ENCODE data around the gene TMEM107. TPM values are rescaled to one million over a fixed set of nuclear protein-coding genes. Genes with fewer than 3 reads are reported as not detected.

Gene TMEM107
- total RNA-seq, 1 experiment from 2014 or later, result 37.8 TPM

GRCh38 chr17:8141741-8142140, 34.4 kb downstream of the TMEM107 start:
- in situ Hi-C loops (cut with HindIII; ENCODE audit: low sequenced_read_pairs), result no loop called here
- no peak for DNase-seq (ENCODE audit: low spot score)

- DNase-seq (ENCODE audit: low spot score), result no peak
- in situ Hi-C loops (cut with HindIII; ENCODE audit: low sequenced_read_pairs), result no loop called here
These were observed 35.1 kb downstream of the TMEM107 start for GRCh38 chr17:8141045-8141444.

GRCh38 chr17:8140065-8141029, 35.8 kb downstream of the TMEM107 start:
- no peak for DNase-seq (ENCODE audit: low spot score)
- in situ Hi-C loops (cut with HindIII; ENCODE audit: low sequenced_read_pairs), result no loop called here

GRCh38 chr17:8138672-8139371, 37.4 kb downstream of the TMEM107 start:
- DNase-seq (ENCODE audit: low spot score), result peak; percentile 95
- in situ Hi-C loops (cut with HindIII; ENCODE audit: low sequenced_read_pairs), result no loop called here

GRCh38 chr17:8138374-8138671, 37.9 kb downstream of the TMEM107 start:
- DNase-seq (ENCODE audit: low spot score), result no peak
- in situ Hi-C loops (cut with HindIII; ENCODE audit: low sequenced_read_pairs), result no loop called here

GRCh38 chr17:8137645-8138373, 38.4 kb downstream of the TMEM107 start:
- peak; percentile 31 for DNase-seq (ENCODE audit: low spot score)
- in situ Hi-C loops (cut with HindIII; ENCODE audit: low sequenced_read_pairs), result no loop called here

GRCh38 chr17:8133941-8134340, 42.2 kb downstream of the TMEM107 start:
- no peak for DNase-seq (ENCODE audit: low spot score)
- in situ Hi-C loops (cut with HindIII; ENCODE audit: low sequenced_read_pairs), result no loop called here

GRCh38 chr17:8133399-8133798, 42.8 kb downstream of the TMEM107 start:
- no peak for DNase-seq (ENCODE audit: low spot score)
- in situ Hi-C loops (cut with HindIII; ENCODE audit: low sequenced_read_pairs), result no loop called here

GRCh38 chr17:8131844-8132441, 44.2 kb downstream of the TMEM107 start:
- in situ Hi-C loops (cut with HindIII; ENCODE audit: low sequenced_read_pairs), result no loop called here
- no peak for DNase-seq (ENCODE audit: low spot score)

GRCh38 chr17:8128125-8128784, 47.9 kb downstream of the TMEM107 start:
- in situ Hi-C loops (cut with HindIII; ENCODE audit: low sequenced_read_pairs), result no loop called here

GRCh38 chr17:8126491-8127066, 49.6 kb downstream of the TMEM107 start:
- in situ Hi-C loops (cut with HindIII; ENCODE audit: low sequenced_read_pairs), result no loop called here
- DNase-seq (ENCODE audit: low spot score), result peak; percentile 72

More at GRCh38 chr17:8128125-8128784, 47.9 kb downstream of the TMEM107 start:
- no peak for DNase-seq (ENCODE audit: low spot score)

GRCh38 chr17:8125947-8126490, 50.2 kb downstream of the TMEM107 start:
- DNase-seq (ENCODE audit: low spot score), result peak; percentile 44
- in situ Hi-C loops (cut with HindIII; ENCODE audit: low sequenced_read_pairs), result no loop called here

- DNase-seq (ENCODE audit: low spot score), result peak; percentile 89
- in situ Hi-C loops (cut with HindIII; ENCODE audit: low sequenced_read_pairs), result no loop called here
These were observed 50.8 kb downstream of the TMEM107 start for GRCh38 chr17:8125154-8125946.

GRCh38 chr17:8124350-8125153, 51.6 kb downstream of the TMEM107 start:
- in situ Hi-C loops (cut with HindIII; ENCODE audit: low sequenced_read_pairs), result loop anchor here (5.0 kb wide), 1 partner anchor 63 kb away; no protein-coding TSS in a partner anchor
- peak; percentile 58 for DNase-seq (ENCODE audit: low spot score)

GRCh38 chr17:8123695-8124349, 52.4 kb downstream of the TMEM107 start, which contains the start of gene HES7:
Gene HES7, minus strand, starts transcription at chr17:8124106. Its CDS starts 22 bp downstream, at chr17:8124084.
- in situ Hi-C loops (cut with HindIII; ENCODE audit: low sequenced_read_pairs), result loop anchor here (5.0 kb wide), 1 partner anchor 63 kb away; no protein-coding TSS in a partner anchor
- peak; percentile 60 for DNase-seq (ENCODE audit: low spot score)

Measured in G401 (cell line).